ENCODE measurements around the gene GRM7.

DNA sequence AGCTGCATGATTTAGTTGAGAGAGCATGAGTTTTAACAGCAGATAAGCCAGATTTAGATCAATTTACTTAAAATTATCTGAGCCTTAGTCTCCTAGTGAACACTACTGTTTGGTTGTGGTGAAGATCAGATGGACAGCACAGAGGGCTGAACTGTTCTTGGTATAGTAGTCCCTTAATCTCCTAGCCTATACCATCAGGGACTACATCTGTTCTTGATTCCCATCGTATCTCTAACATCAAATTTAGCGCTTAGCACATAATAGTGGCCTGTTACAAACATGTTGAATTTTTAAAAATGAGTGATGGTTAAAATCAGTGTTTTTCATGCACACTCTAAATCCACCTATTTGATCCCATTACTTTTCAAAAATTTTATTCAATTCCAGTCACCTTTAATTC, 507.7 kb downstream of the GRM7 start:
- TF ChIP-seq, protein P1, sequence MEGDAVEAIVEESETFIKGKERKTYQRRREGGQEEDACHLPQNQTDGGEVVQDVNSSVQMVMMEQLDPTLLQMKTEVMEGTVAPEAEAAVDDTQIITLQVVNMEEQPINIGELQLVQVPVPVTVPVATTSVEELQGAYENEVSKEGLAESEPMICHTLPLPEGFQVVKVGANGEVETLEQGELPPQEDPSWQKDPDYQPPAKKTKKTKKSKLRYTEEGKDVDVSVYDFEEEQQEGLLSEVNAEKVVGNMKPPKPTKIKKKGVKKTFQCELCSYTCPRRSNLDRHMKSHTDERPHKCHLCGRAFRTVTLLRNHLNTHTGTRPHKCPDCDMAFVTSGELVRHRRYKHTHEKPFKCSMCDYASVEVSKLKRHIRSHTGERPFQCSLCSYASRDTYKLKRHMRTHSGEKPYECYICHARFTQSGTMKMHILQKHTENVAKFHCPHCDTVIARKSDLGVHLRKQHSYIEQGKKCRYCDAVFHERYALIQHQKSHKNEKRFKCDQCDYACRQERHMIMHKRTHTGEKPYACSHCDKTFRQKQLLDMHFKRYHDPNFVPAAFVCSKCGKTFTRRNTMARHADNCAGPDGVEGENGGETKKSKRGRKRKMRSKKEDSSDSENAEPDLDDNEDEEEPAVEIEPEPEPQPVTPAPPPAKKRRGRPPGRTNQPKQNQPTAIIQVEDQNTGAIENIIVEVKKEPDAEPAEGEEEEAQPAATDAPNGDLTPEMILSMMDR (conservative IDR thresholded peaks at IDR 0.05 in 1 of 2, IDR thresholded peaks at IDR 0.05 in 1 of 2; ENCODE audit: extremely low read depth in 1 of 2, insufficient read depth in 1 of 2, low read depth in 1 of 2, low read length in 2 of 2), result no peak
- no peak for TF ChIP-seq EZH2 (IDR thresholded peaks at IDR 0.05; ENCODE audit: borderline replicate concordance, low read length)

All from mammary epithelial cell (primary cell).